SK-N-SH (cell line): ENCODE results near the gene SOX13. TPM values are rescaled to one million over a fixed set of nuclear protein-coding genes. Genes with fewer than 3 reads are reported as not detected.

Experiments
- CTCF ChIA-PET: fragments of 300-600, 350-600 bp; formaldehyde crosslinking; extraction: SDS; loops from one replicate; lab custom pipeline; 2021; lab: Yijun Ruan, JAX
- POLR2A ChIA-PET: fragments of 350-600 bp; sonication (Branson Sonifier 250); formaldehyde crosslinking; extraction: SDS; loops from one replicate; lab custom pipeline; 2020; ENCODE audit warnings: antibody characterized with exemption, inconsistent platforms; lab: Yijun Ruan, JAX
- DNase-seq: peaks from one replicate; pipeline ENCODE4 v3.0.0; 2012
- H2AFZ ChIP-seq: fragments of 200-600 bp; sonication (generic); 2 replicates; pipeline ENCODE4 v1.8.1; 2016; ENCODE audit warnings: antibody characterized with exemption, mild to moderate bottlenecking, low read depth
- H3F3A ChIP-seq: fragments of 200-600 bp; sonication (generic); replicated peaks from 2 replicates; pipeline ENCODE3; 2016; ENCODE audit warnings: antibody characterized with exemption, mild to moderate bottlenecking; ENCODE audit not compliant: insufficient read depth
- H3K27ac ChIP-seq, 2 experiments: fragments of 200-500 bp in 1 of 2; fragments of 200-600 bp in 1 of 2; sonication (Bioruptor generic) in 1 of 2; sonication (generic), shearing (Covaris generic) in 1 of 2; 2 replicates each; pipeline versions ENCODE4 v1.5.1 to v1.6.1; 2014 to 2016; ENCODE audit warnings: low read depth in 2 of 2, inconsistent platforms in 1 of 2, low read length in 1 of 2, mild to moderate bottlenecking in 1 of 2, mixed read lengths in 1 of 2
- H3K27me3 ChIP-seq: fragments of 200-600 bp; sonication (generic), shearing (Covaris generic); 2 replicates; pipeline ENCODE4 v1.6.1; 2016; ENCODE audit warnings: mixed run types; ENCODE audit not compliant: insufficient read depth
- H3K36me3 ChIP-seq, 2 experiments: fragments of 200-500 bp in 1 of 2; fragments of 200-600 bp in 1 of 2; sonication (Bioruptor generic) in 1 of 2; sonication (generic) in 1 of 2; replicated peaks in 1 of 2; 2 replicates each; pipeline versions ENCODE3 to v1.5.1; 2014 to 2016; ENCODE audit warnings: low read length in 1 of 2, mild to moderate bottlenecking in 1 of 2; ENCODE audit not compliant: insufficient read depth in 2 of 2, control insufficient read depth in 1 of 2
- H3K4me1 ChIP-seq, 2 experiments: fragments of 200-500 bp in 1 of 2; fragments of 200-600 bp in 1 of 2; sonication (Bioruptor generic) in 1 of 2; sonication (generic), shearing (Covaris generic) in 1 of 2; 2 replicates each; pipeline versions ENCODE4 v1.5.1 to v1.6.1; 2014 to 2016; ENCODE audit warnings: low read depth in 1 of 2, low read length in 1 of 2, mixed run types in 1 of 2; ENCODE audit not compliant: insufficient read depth in 2 of 2, control insufficient read depth in 1 of 2
- H3K4me2 ChIP-seq: fragments of 200-600 bp; sonication (generic), shearing (Covaris generic); 2 replicates; pipeline ENCODE4 v1.6.1; 2017; ENCODE audit warnings: mixed run types
- H3K4me3 ChIP-seq, 2 experiments: fragments of 200-500 bp in 1 of 2; fragments of 200-600 bp in 1 of 2; sonication (Bioruptor generic) in 1 of 2; sonication (generic), shearing (Covaris generic) in 1 of 2; 2 replicates each; pipeline versions ENCODE4 v1.5.1 to v1.8.1; 2014 to 2016; ENCODE audit warnings: low read depth in 2 of 2, inconsistent platforms in 1 of 2, low read length in 1 of 2, mild to moderate bottlenecking in 1 of 2, mixed read lengths in 1 of 2, moderate library complexity in 1 of 2
- H3K79me2 ChIP-seq: fragments of 200-600 bp; sonication (generic); 2 replicates; pipeline ENCODE4 v1.8.1; 2017; ENCODE audit warnings: mild to moderate bottlenecking; ENCODE audit not compliant: insufficient read depth
- H3K9ac ChIP-seq: fragments of 200-600 bp; sonication (generic); 2 replicates; pipeline ENCODE4 v1.6.1; 2017; ENCODE audit warnings: mixed run types
- H3K9me2 ChIP-seq: fragments of 200-600 bp; sonication (generic); 2 replicates; pipeline ENCODE4 v1.6.1; 2017; ENCODE audit warnings: mixed run types
- H3K9me3 ChIP-seq: fragments of 200-600 bp; sonication (generic); 2 replicates; pipeline ENCODE4 v1.6.1; 2017; ENCODE audit warnings: mixed run types, mild to moderate bottlenecking, moderate library complexity
- H4K20me1 ChIP-seq: fragments of 200-600 bp; sonication (generic); 2 replicates; pipeline ENCODE4 v1.6.1; 2017; ENCODE audit warnings: mild to moderate bottlenecking, mixed run types; ENCODE audit not compliant: insufficient read depth
- EZH2phosphoT487 ChIP-seq: fragments of 200-600 bp; sonication (generic); IDR thresholded peaks from 2 replicates; pipeline ENCODE4 v1.6.1; 2017; ENCODE audit warnings: low read depth, mixed run types, mild to moderate bottlenecking, antibody characterized with exemption, moderate library complexity, borderline replicate concordance
- FOXJ3 ChIP-seq: sonication (generic); formaldehyde crosslinking; IDR thresholded peaks from 2 replicates; pipeline ENCODE4 v1.5.1; 2020; ENCODE audit warnings: mild to moderate bottlenecking, missing genetic modification reagents
- FOXM1 ChIP-seq: IDR thresholded peaks from 2 replicates; pipeline ENCODE4 v1.4.0; 2012; ENCODE audit warnings: low read depth, mild to moderate bottlenecking
- IRF3 ChIP-seq: fragments of 150-350 bp; IDR thresholded peaks from 2 replicates; pipeline ENCODE4 v1.6.1; 2016; ENCODE audit warnings: mild to moderate bottlenecking, low read depth, low read length
- MAX ChIP-seq: IDR thresholded peaks from 2 replicates; pipeline ENCODE4 v1.4.0; 2012; ENCODE audit warnings: low read depth
- POLR2AphosphoS5 ChIP-seq: IDR thresholded peaks from 2 replicates; pipeline ENCODE4 v1.6.1; 2012; ENCODE audit warnings: low read depth, low read length
- RXRA ChIP-seq: IDR thresholded peaks from 2 replicates; pipeline ENCODE4 v1.4.0; 2012; ENCODE audit warnings: low read depth, mild to moderate bottlenecking, borderline replicate concordance
- USF1 ChIP-seq: IDR thresholded peaks from 2 replicates; pipeline ENCODE4 v1.4.0; 2012; ENCODE audit warnings: low read depth, borderline replicate concordance
- YY1 ChIP-seq: IDR thresholded peaks from 2 replicates; pipeline ENCODE4 v1.4.0; 2012; ENCODE audit warnings: low read depth, mild to moderate bottlenecking
- WGBS: methylation state at CpG from one replicate; pipeline ENCODE4 v1.1.6; 2017; ENCODE audit warnings: low lambda C conversion rate; 5-methylcytosine and 5-hydroxymethylcytosine counted together
- polyA plus RNA-seq, 3 experiments: library from polyadenylated mRNA; depleted of rRNA; stranded (reverse); fragments of >200 nt; gene quantifications; 2 replicates each; pipeline ENCODE4 v1.2.3, GENCODE V29; 2012

The SOX13 gene
- polyA plus RNA-seq, 1 of the 3 experiments (the other 2 are of a cell fraction) = 10.6 TPM

- Histone ChIP-seq H3K9me2 (no peaks in the 10 kb centered on the region), H3K4me3 (no peak overlapping the region), H3K4me2 (no peak overlapping the region), H3K36me3 (peaks cover 0 to 11% of the 10 kb centered on the region in 2 experiments), H3F3A (no peaks in the 10 kb centered on the region), H3K27me3 (no peaks in the 10 kb centered on the region), H2AFZ (no peak overlapping the region), H4K20me1 (no peaks in the 10 kb centered on the region), H3K4me1 (no peaks in the 10 kb centered on the region), H3K27ac (no peak overlapping the region), H3K9me3 (no peaks in the 10 kb centered on the region), H3K9ac (no peak overlapping the region), H3K79me2 (no peaks in the 10 kb centered on the region)
- POLR2A ChIA-PET = interaction anchor here (0.6 kb wide), 1 partner anchor 331 kb away, joined by 3 read pairs; no protein-coding TSS in a partner anchor
- no peak for DNase-seq
- TF ChIP-seq RXRA (no peak), FOXM1 (no peak), YY1 (no peak), IRF3 (no peak), FOXJ3 (no peak), POLR2AphosphoS5 (no peak), USF1 (no peak)
- WGBS = 100% methylated on average over 2 of the region's 3 CpGs
- CTCF ChIA-PET = interaction anchor here (0.6 to 7.3 kb wide), 3 partner anchors 11 to 222 kb away, joined by 3 to 43 read pairs (median 4); partner anchors contain the start of gene ETNK2
Measured at GRCh38 chr1:204141131-204141530, 68.2 kb downstream of the SOX13 start.

GRCh38 chr1:204142032-204142974 is 69.4 kb downstream of the SOX13 start:
- DNase-seq = no peak
- Histone ChIP-seq H3K9ac (no peak overlapping the region), H3F3A (no peaks in the 10 kb centered on the region), H3K4me1 (no peaks in the 10 kb centered on the region), H4K20me1 (no peaks in the 10 kb centered on the region), H3K27ac (no peak overlapping the region), H3K27me3 (no peaks in the 10 kb centered on the region), H3K36me3 (peaks cover 0 to 11% of the 10 kb centered on the region in 2 experiments), H3K9me3 (no peaks in the 10 kb centered on the region), H3K4me3 (no peak overlapping the region), H3K79me2 (no peaks in the 10 kb centered on the region), H3K9me2 (no peaks in the 10 kb centered on the region), H3K4me2 (no peak overlapping the region), H2AFZ (no peak overlapping the region)
- TF ChIP-seq MAX = no peak
- TF ChIP-seq POLR2AphosphoS5 = no peak
- no peak for TF ChIP-seq EZH2phosphoT487
- WGBS = 91% methylated on average over 5 of the region's 5 CpGs
- CTCF ChIA-PET = interaction anchor here (0.6 to 7.3 kb wide), 4 partner anchors 14 to 265 kb away, joined by 3 to 43 read pairs (median 3); no protein-coding TSS in a partner anchor
- POLR2A ChIA-PET = no interaction called here
